Activated naive CD4-positive, alpha-beta T cell treated with Interleukin-2 at 50 U/mL for 16 hours (primary cell): ENCODE results near the gene LRCH1.
"Not testable (repeated sequence)": the region's sequence is repeated elsewhere in the genome, so short reads cannot be mapped to it uniquely, and the experiment has no call there.

Source experiments
- DNase-seq: peaks from one replicate; pipeline ENCODE4 v3.0.0-alpha.2; 2020

LRCH1 gene

GRCh38 chr13:46726347-46726746, 173.4 kb downstream of the LRCH1 start:
- DNase-seq = no peak

DNA sequence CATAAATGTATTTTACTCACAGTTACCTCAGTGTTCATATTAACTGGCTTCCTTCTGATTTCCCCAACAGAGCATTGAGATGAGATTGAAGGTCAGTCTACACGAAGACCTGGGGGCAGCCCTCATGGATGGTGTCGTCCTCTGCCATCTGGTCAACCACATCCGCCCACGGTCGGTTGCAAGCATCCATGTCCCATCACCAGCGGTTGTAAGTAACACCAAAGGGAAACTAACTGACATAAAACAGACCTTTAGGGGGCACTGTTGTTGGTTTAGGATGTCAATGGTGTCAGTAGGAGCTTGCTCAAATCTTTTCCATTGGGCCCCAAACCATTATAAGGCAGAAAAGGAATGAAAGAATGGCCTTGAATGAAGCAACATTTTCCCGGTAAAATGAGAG, 175.8 kb downstream of the LRCH1 start:
- DNase-seq = peak; percentile 13

DNA sequence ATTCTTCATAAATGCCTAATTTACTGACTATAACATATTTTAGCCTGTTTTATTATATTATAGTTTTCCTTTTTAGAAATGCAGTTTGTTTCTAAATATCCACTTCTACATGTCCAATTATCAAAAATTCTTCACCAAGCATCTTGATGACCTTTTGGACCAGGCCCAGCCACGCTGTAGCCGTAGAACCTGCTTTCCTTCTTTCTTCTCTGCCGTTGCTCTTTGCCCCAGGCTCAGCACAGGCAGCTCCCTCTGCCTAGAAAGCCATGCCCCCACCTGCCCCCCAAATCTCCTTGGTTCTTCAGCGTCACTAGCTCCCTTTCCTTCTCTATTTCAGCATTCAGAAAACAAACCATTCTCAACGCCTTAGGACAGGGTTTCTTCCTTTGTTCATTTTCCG, 178.6 kb downstream of the LRCH1 start:
- DNase-seq = no peak

- no peak for DNase-seq
Measured at GRCh38 chr13:46735425-46735824, 182.5 kb downstream of the LRCH1 start.

GRCh38 chr13:46736541-46737310, 183.8 kb downstream of the LRCH1 start:
- DNase-seq = no peak

DNA sequence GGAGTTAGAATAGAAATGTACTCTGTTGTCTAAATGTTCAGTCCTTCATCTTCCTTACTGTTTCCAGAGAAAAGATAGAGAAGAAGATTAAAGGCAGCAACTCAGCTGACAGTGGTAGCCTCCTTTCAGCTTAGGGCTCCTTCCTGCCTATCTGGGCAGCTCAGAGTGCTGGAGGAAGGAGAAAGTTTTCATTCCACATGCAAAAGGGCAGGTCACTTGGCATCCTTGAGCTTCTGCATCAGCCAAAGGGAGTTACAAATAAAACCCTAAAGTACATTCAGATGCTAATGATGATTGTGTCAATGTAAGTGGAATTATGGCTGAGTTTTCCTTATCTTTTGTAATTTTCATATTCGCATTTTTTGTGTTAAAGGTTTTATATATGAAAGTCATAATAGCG, 185.1 kb downstream of the LRCH1 start:
- no peak for DNase-seq

DNA sequence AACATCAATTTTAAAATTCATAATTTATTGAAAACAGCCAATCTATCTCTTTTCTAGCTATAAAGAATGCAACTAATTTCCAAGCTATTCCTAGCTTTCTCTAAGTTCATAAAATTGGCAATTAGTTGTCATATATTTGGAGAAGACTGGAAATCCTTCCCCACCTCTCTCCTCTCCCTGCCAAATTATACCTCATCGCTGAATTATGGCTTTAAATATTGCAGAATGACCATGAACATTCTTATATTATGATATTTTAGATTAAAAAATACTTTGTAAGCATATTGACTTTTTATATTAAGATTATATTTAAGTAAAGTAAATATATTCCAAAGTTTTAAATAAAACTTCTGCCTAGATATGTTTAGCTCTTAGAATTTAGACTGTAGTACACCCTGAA, 185.8 kb downstream of the LRCH1 start:
- no peak for DNase-seq

DNA sequence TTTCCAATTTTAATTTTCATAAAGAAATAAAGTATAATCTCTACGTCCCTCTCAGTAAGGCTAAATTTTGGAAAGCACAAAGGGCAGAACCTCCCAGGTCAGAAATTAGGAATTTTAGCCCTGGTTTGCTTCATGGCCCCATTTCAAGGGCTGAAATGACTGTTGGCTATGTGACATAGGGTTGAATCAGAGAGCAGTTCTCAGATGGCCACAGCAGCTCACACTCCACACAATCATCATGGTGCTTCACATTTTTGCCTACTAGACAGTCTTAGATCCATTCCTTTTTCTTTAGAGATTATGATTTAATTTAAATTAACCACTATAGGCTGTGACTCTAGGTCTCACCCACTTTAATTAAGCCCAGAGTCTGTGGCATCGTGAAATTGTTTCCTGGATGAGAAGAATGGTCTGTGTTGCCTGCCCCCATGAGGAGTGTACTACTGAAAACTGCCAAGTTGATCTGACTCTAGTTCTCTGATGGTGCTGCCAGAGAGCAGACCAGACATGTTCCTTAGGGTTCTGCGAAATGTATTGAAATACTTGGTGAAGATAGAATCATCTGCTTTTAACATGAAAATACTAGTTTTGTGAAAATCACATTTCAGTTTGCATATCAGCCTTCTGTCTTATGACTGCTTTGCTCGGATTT, 186.6 kb downstream of the LRCH1 start:
- DNase-seq = no peak

GRCh38 chr13:46743191-46743590, 190.2 kb downstream of the LRCH1 start:
- DNase-seq = no peak

DNA sequence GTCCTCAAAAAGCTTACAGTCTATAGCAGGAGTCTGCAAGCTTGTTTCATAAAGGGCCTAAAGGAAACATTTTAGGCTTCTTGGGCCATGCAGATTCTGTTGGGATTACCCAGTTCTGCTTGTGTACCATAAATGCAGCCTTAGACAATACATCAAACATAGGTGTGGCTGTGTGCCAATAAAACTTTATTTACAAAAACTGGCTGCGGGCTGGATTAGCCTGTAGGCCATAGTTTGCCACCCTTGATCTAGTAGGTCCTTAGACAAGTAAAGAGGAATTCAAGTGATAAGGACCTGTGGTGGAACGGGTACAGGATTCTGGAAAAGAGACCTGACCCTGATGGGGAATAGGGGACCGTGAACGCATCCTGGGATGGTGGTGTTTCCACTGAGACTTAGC, 192.1 kb downstream of the LRCH1 start:
- no peak for DNase-seq

- DNase-seq = no peak
Measured at GRCh38 chr13:46745706-46746105, 192.7 kb downstream of the LRCH1 start.

DNA sequence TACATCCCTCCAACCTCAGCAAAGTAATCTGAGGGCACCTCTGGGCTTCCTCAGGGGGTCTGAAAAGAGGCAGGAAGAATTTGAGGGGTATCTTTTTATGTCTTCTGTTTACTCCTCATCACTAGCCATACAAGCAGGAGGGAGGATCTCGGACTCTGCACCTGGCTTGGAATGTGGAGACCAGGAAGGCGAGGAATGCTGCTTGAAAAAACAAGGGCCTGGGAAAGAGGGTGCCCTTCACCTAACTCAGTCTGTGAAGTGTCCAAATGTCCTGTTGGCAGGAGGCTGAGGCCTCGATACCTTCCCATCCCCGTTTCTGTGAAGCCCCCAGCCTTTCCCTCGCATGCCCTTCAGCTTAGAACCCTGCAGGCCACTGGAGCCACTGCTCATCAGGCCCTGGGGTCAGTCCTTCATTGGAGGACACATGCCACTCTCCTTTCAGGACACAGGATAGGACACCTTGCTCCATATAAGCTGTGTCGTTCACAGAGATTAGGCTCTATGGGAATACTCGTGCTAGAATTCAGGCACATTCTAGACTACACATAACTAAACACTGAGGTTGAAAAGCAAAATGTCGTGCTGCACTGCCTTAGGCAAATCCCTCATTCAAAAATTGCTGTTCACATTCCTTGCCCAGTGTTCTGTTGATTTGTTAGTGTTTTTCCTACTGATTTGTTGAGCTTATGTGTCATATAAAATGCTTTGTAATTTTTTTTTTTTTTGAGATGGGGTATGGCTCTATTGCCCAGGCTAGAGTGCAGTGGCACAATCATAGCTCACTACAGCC, 194.3 kb downstream of the LRCH1 start:
- no peak for DNase-seq

DNA sequence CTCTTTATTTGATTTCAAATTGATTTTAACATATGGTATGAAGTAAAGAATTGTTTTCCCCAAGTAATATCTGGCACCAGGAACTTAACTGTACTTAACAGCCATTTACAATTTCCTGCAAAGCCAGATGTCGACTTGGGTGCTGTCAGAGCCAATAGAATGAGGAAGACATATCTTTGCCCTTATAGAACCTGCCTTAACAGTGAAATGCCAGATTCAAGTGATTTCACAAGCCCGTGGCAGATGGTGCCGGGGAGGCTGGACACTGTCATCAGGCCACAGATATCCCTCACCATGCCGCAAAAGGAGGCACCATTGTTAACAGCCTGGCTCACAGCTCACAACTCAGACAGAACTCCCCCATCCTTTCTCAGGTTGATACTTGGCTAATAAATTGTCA, 195.3 kb downstream of the LRCH1 start:
- DNase-seq = no peak

- DNase-seq = no peak
Measured at GRCh38 chr13:46749951-46750350, 197.0 kb downstream of the LRCH1 start.

DNA sequence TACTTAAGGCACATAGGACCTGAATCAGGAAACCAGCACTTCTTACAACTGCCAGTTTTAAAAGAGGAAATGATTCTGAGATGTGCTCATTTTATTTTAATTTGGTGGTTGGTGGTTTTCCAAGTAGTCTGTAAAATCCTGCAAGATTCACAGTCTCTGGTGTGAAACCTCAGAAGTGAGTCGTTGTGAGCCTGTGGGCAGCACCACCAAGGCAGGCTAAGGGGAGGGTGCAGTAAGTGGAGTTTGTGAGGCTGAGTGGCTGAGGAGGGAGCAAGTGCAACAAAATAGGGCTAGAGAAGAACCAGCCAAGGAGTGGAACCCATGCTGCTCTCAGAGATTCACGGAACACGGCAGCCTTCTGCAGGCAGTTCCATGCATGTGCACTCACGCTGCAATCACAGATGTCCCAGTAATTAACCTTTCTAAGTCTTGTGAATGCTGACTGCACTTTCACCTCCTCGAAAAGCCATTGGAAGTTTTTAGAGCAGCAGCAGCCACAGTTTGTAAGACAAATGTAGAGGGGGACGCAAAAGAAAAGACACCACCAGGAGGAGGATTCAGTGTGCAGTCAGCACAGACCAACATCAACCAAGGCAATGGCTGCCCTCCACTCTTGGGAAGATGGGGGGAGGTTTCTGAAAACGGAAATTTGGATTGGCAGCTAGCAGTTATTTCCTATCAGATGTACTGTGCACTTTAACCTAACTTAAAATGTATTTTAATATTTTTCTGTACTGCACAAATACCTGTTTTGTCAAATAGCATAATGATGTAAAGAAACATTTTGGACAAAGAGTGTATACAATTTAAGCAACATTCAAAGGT, 199.1 kb downstream of the LRCH1 start:
- peak; percentile 53 for DNase-seq

GRCh38 chr13:46753137-46753536, 200.2 kb downstream of the LRCH1 start:
- no peak for DNase-seq

GRCh38 chr13:46753917-46754316, 200.9 kb downstream of the LRCH1 start:
- no peak for DNase-seq

DNA sequence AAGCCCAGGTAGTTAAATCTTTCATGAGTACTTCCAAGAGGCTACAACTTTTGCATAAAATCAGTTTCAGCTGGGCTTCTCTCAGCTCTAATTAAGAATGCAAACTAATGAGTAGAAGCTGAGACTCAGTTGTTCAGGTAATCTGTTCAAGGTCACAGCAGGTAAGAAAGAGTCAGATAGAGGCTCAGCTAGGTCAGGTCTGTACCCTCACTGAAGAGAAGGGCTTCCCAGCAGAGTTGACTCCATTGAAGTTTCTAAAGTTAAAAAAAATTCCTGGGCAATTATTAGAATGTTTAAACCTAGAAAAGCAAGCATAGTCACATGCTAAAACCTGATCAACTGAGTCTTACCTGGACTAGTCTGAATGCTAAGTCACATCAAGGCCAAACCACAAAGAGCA, 201.8 kb downstream of the LRCH1 start:
- no peak for DNase-seq

DNA sequence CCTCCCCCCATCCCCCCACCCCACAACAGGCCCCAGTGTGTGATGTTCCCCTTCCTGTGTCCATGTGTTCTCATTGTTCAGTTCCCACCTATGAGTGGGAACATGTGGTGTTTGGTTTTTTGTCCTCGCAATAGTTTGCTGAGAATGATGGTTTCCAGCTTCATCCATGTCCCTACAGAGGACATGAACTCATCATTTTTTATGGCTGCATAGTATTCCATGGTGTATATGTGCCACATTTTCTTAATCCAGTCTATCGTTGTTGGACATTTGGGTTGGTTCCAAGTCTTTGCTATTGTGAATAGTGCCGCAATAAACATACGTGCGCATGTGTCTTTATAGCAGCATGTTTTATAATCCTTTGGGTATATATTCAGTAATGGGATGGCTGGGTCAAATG, 202.5 kb downstream of the LRCH1 start:
- not testable (repeated sequence) for DNase-seq

GRCh38 chr13:46756977-46757376, 204.0 kb downstream of the LRCH1 start:
- no peak for DNase-seq

GRCh38 chr13:46757640-46758039, 204.7 kb downstream of the LRCH1 start:
- DNase-seq = no peak

- DNase-seq = no peak
Measured at GRCh38 chr13:46759846-46760245, 206.9 kb downstream of the LRCH1 start.

DNA sequence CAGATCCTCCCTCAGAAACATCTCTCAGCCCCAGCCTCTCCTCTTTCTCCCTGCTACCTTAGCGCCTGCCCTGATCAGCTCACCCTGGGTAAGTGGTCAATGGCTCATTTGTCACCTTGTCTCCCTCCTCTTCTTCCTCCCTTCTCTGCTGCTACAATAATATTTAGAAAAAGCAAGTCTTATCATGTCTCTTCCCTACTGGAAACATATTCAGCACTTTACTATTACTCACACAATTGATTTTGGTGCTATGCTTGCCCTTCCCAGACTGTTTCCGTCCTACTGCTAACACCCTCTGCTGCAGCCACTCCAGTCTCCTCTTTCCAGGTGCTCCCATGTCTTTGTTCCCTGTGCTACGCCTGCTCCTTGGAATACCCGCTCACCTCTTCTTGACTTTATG, 208.2 kb downstream of the LRCH1 start:
- no peak for DNase-seq
